Activated CD8-positive, alpha-beta memory T cell treated with anti-CD3 and anti-CD28 coated beads, Interleukin-2, amount 50 U/mL, for 24 hours (primary cell): ENCODE data around the gene CCDC27.

Experiments
- DNase-seq: peaks from one replicate; pipeline ENCODE4 v3.0.0-alpha.2; 2020; ENCODE audit errors: extremely low read depth

The CCDC27 gene

GRCh38 chr1:3759796-3760195 lies 7.5 kb downstream of the CCDC27 start:
- no peak for DNase-seq

- no peak for DNase-seq
Observed at GRCh38 chr1:3761296-3762010, 9.2 kb downstream of the CCDC27 start.

- no peak for DNase-seq
Observed at GRCh38 chr1:3762151-3762872, 10.1 kb downstream of the CCDC27 start.

- DNase-seq = no peak
Observed at GRCh38 chr1:3762873-3763228, 10.6 kb downstream of the CCDC27 start.

- DNase-seq = no peak
Observed at GRCh38 chr1:3763351-3764125, 11.3 kb downstream of the CCDC27 start.

- no peak for DNase-seq
Observed at GRCh38 chr1:3767328-3767925, 15.2 kb downstream of the CCDC27 start.

GRCh38 chr1:3768811-3769390 lies 16.7 kb downstream of the CCDC27 start:
- DNase-seq = no peak

GRCh38 chr1:3770047-3770765 lies 18.0 kb downstream of the CCDC27 start:
- no peak for DNase-seq

GRCh38 chr1:3771108-3772026 lies 19.1 kb downstream of the CCDC27 start:
- no peak for DNase-seq

- peak; percentile 70 for DNase-seq
Observed at GRCh38 chr1:3772027-3772714, 19.9 kb downstream of the CCDC27 start.

- no peak for DNase-seq
Observed at GRCh38 chr1:3772715-3773571, 20.7 kb downstream of the CCDC27 start, which contains the start of gene SMIM1. Gene SMIM1 (plus strand): TSS chr1:3772749. CDS start chr1:3775374, 2,625 bp downstream.

- DNase-seq = no peak
Observed at GRCh38 chr1:3773572-3774275, 21.5 kb downstream of the CCDC27 start.

- no peak for DNase-seq
Observed at GRCh38 chr1:3774276-3774945, 22.2 kb downstream of the CCDC27 start.

- no peak for DNase-seq
Observed at GRCh38 chr1:3774946-3775489, 22.8 kb downstream of the CCDC27 start.

- DNase-seq = no peak
Observed at GRCh38 chr1:3775490-3776230, 23.4 kb downstream of the CCDC27 start.

GRCh38 chr1:3776231-3776961 lies 24.1 kb downstream of the CCDC27 start:
- DNase-seq = no peak
